ENCODE data around the gene DRC1. TPM values are rescaled to one million over a fixed set of nuclear protein-coding genes. Genes with fewer than 3 reads are reported as not detected.
A peak's percentile ranks its signal among the peaks of the same experiment; 100 is the strongest.

Gene DRC1
- total RNA-seq, 4 donors from 2014 or later: 0.45 TPM; not detected in 3

- Histone ChIP-seq H3K36me3 (no peaks in the 10 kb centered on the region), H3K27me3 (peaks cover 0 to 4% (median 0%) of the 10 kb centered on the region in 4 donors), H3K27ac (replicated peaks in 1 of 4) (no peak overlapping the region), H3K4me1 (peaks cover 0 to under 1% (median under 1%) of the 10 kb centered on the region in 4 donors), H3K9me3 (no peaks in the 10 kb centered on the region), H3K4me3 (no peak overlapping the region)
- no peak for DNase-seq (ENCODE audit: extremely low spot score)
- intact Hi-C loops (cut with DNase I): no loop called here
- WGBS: 62% methylated on average over 9 of the region's 9 CpGs
- no peak for TF ChIP-seq POLR2A (IDR thresholded peaks at IDR 0.05; ENCODE audit: low read depth)
- no peak for TF ChIP-seq POLR2AphosphoS5 (IDR thresholded peaks at IDR 0.05)
- no peak for TF ChIP-seq CTCF (IDR thresholded peaks at IDR 0.05)
- TF ChIP-seq EP300 (IDR thresholded peaks at IDR 0.05): no peak
These were observed 5.8 kb downstream of the DRC1 start for GRCh38 chr2:26407526-26407925.

DNA sequence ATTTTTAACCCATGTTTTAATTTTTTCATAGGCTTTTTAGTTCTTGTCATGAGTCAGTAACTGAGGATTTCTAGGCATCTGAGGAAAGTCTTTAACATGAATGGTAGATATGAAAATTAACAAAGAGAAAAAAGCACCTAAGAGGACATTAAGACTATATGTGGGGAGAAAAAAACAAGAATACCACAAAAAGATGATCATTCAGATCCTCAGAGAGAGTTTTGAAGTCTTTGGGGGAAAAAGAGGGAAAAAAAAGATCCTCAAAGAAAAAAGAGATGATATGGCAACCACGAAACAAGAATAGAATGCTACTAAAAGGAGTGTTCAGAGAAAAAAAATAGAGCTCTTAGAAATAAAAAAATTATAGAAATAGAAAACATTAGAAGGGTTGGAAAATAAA lies 8.1 kb downstream of the DRC1 start:
- Histone ChIP-seq H3K4me1 (no peaks in the 10 kb centered on the region), H3K4me3 (no peak overlapping the region), H3K27ac (replicated peaks in 1 of 4) (no peak overlapping the region), H3K9me3 (no peaks in the 10 kb centered on the region), H3K36me3 (no peaks in the 10 kb centered on the region), H3K27me3 (peaks cover 0 to 4% (median 0%) of the 10 kb centered on the region in 4 donors)
- intact Hi-C loops (cut with DNase I): no loop called here
- TF ChIP-seq POLR2A (IDR thresholded peaks at IDR 0.05; ENCODE audit: low read depth) (no peak), CTCF (IDR thresholded peaks at IDR 0.05) (no peak), POLR2AphosphoS5 (IDR thresholded peaks at IDR 0.05) (no peak), EP300 (IDR thresholded peaks at IDR 0.05) (no peak)
- WGBS: 84% methylated on average over 1 of the region's 1 CpG
- DNase-seq (ENCODE audit: extremely low spot score): no peak

DNA sequence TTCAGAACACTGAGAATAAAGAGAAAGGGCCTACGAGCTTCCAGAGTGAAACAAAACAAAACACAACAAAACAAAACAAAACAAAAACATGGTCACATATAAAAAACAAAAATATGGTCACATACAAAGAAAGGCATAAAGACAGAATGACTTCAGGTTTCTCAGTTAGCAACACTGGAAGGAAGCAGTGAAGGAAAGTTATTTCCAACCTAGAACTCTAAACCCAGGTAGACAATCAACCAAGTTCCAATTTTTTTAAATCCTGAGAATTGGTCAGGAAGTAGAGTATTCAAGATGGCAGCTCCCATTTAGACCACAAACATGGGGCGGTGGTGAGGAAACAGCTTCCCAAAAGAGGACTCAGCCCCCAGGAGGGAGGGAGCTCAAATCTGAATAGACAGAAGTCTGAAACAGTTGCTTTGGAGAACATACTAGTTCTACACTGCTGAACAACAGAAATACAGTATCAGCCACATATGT lies 9.1 kb downstream of the DRC1 start:
- no peak for TF ChIP-seq POLR2A (IDR thresholded peaks at IDR 0.05; ENCODE audit: low read depth)
- no peak for TF ChIP-seq CTCF (IDR thresholded peaks at IDR 0.05)
- no peak for TF ChIP-seq POLR2AphosphoS5 (IDR thresholded peaks at IDR 0.05)
- TF ChIP-seq EP300 (IDR thresholded peaks at IDR 0.05): no peak
- H3K27me3 ChIP-seq: peaks cover 0 to 4% (median 0%) of the 10 kb centered on the region in 4 donors
- H3K9me3 ChIP-seq: no peaks in the 10 kb centered on the region
- H3K36me3 ChIP-seq: no peaks in the 10 kb centered on the region
- intact Hi-C loops (cut with DNase I): no loop called here
- no peak overlapping the region for H3K27ac ChIP-seq (replicated peaks in 1 of 4)
- 92% methylated on average over 2 of the region's 2 CpGs for WGBS
- no peak overlapping the region for H3K4me3 ChIP-seq
- no peak for DNase-seq (ENCODE audit: extremely low spot score)
- H3K4me1 ChIP-seq: no peaks in the 10 kb centered on the region

GRCh38 chr2:26411419-26411818 lies 9.7 kb downstream of the DRC1 start:
- Histone ChIP-seq H3K4me3 (no peak overlapping the region), H3K27ac (replicated peaks in 1 of 4) (no peak overlapping the region), H3K9me3 (no peaks in the 10 kb centered on the region), H3K27me3 (peaks cover 0 to 4% (median 0%) of the 10 kb centered on the region in 4 donors), H3K36me3 (no peaks in the 10 kb centered on the region), H3K4me1 (no peaks in the 10 kb centered on the region)
- 95% methylated on average over 6 of the region's 6 CpGs for WGBS
- TF ChIP-seq POLR2A (IDR thresholded peaks at IDR 0.05; ENCODE audit: low read depth) (no peak), POLR2AphosphoS5 (IDR thresholded peaks at IDR 0.05) (no peak), EP300 (IDR thresholded peaks at IDR 0.05) (no peak), CTCF (IDR thresholded peaks at IDR 0.05) (no peak)
- intact Hi-C loops (cut with DNase I): no loop called here
- DNase-seq (ENCODE audit: extremely low spot score): no peak

DNA sequence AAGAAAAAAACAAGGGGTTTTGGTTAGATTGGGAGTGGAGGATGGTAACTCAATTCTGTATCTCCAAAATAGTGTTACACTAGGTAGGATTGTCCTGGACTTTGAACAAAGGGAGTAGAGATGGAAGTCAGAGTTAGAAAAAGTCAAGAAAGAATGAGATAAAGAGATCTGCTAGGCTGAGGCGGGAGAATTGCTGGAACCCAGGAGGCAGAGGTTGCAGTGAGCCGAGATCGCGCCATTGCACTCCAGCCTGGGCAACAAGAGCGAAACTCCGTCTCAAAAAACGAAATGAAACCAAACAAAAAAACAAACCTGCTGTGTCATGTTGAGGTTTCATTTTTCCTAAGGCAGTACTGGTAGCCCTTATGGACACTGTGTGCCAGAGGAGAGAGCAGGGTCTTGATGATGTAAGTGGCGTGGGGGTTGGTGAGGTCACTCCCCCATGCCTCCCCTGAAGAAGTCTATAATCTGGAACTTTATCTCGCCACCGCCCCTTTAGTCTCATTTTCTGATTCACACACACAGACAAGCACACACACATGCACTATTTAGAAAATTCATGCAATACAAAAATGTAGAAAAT lies 10.5 kb downstream of the DRC1 start:
- no peak for DNase-seq (ENCODE audit: extremely low spot score)
- intact Hi-C loops (cut with DNase I): no loop called here
- Histone ChIP-seq H3K27me3 (peaks cover 0 to 4% (median 0%) of the 10 kb centered on the region in 4 donors), H3K9me3 (no peaks in the 10 kb centered on the region), H3K4me3 (peak overlapping the region in 2 of 4 donors; percentile 15 to 16), H3K27ac (replicated peaks in 1 of 4) (no peak overlapping the region), H3K36me3 (no peaks in the 10 kb centered on the region), H3K4me1 (no peaks in the 10 kb centered on the region)
- WGBS: 75% methylated on average over 10 of the region's 10 CpGs
- no peak for TF ChIP-seq POLR2AphosphoS5 (IDR thresholded peaks at IDR 0.05)
- no peak for TF ChIP-seq POLR2A (IDR thresholded peaks at IDR 0.05; ENCODE audit: low read depth)
- no peak for TF ChIP-seq CTCF (IDR thresholded peaks at IDR 0.05)
- no peak for TF ChIP-seq EP300 (IDR thresholded peaks at IDR 0.05)

Data from esophagus muscularis mucosa (tissue), 4 donors.